ENCODE results near the gene TNIK.
"Not testable (repeated sequence)": the region's sequence is repeated elsewhere in the genome, so short reads cannot be mapped to it uniquely, and the experiment has no call there.

Gene TNIK

GRCh38 chr3:171155122-171155700 lies 305.0 kb downstream of the TNIK start:
- DNase-seq = no peak

GRCh38 chr3:171150945-171151344 lies 309.3 kb downstream of the TNIK start:
- DNase-seq = no peak

GRCh38 chr3:171149526-171150116 lies 310.6 kb downstream of the TNIK start:
- no peak for DNase-seq

GRCh38 chr3:171145798-171146197 lies 314.4 kb downstream of the TNIK start:
- DNase-seq = no peak

- no peak for DNase-seq
Measured at GRCh38 chr3:171142985-171143384, 317.2 kb downstream of the TNIK start.

- DNase-seq = no peak
Measured at GRCh38 chr3:171140246-171140645, 320.0 kb downstream of the TNIK start.

GRCh38 chr3:171138027-171138426 lies 322.2 kb downstream of the TNIK start:
- no peak for DNase-seq

GRCh38 chr3:171135549-171135948 lies 324.7 kb downstream of the TNIK start:
- DNase-seq = no peak

GRCh38 chr3:171133796-171134569 lies 326.2 kb downstream of the TNIK start:
- no peak for DNase-seq

GRCh38 chr3:171133337-171133736 lies 326.9 kb downstream of the TNIK start:
- DNase-seq = no peak

- no peak for DNase-seq
Measured at GRCh38 chr3:171132873-171133272, 327.3 kb downstream of the TNIK start.

GRCh38 chr3:171129827-171130226 lies 330.4 kb downstream of the TNIK start:
- DNase-seq = no peak

- no peak for DNase-seq
Measured at GRCh38 chr3:171127611-171128010, 332.6 kb downstream of the TNIK start.

GRCh38 chr3:171126478-171127209 lies 333.6 kb downstream of the TNIK start:
- no peak for DNase-seq

- no peak for DNase-seq
Measured at GRCh38 chr3:171125010-171125409, 335.2 kb downstream of the TNIK start.

GRCh38 chr3:171123915-171124314 lies 336.3 kb downstream of the TNIK start:
- no peak for DNase-seq

GRCh38 chr3:171122861-171123260 lies 337.3 kb downstream of the TNIK start:
- DNase-seq = no peak

GRCh38 chr3:171122240-171122639 lies 338.0 kb downstream of the TNIK start:
- DNase-seq = no peak

- no peak for DNase-seq
Measured at GRCh38 chr3:171121801-171122200, 338.4 kb downstream of the TNIK start.

- DNase-seq = not testable (repeated sequence)
Measured at GRCh38 chr3:171119402-171119801, 340.8 kb downstream of the TNIK start.

- DNase-seq = not testable (repeated sequence)
Measured at GRCh38 chr3:171118993-171119392, 341.2 kb downstream of the TNIK start.

- no peak for DNase-seq
Measured at GRCh38 chr3:171116824-171117395, 343.3 kb downstream of the TNIK start.

- no peak for DNase-seq
Measured at GRCh38 chr3:171116365-171116764, 343.8 kb downstream of the TNIK start.

Data from NCI-H1930 (cell line).